ENCODE results near the gene ITGA11. TPM values are rescaled to one million over a fixed set of nuclear protein-coding genes. Genes with fewer than 3 reads are reported as not detected.

The ITGA11 gene
- total RNA-seq, 1 donor from 2014 or later, result 0.92 TPM

DNA sequence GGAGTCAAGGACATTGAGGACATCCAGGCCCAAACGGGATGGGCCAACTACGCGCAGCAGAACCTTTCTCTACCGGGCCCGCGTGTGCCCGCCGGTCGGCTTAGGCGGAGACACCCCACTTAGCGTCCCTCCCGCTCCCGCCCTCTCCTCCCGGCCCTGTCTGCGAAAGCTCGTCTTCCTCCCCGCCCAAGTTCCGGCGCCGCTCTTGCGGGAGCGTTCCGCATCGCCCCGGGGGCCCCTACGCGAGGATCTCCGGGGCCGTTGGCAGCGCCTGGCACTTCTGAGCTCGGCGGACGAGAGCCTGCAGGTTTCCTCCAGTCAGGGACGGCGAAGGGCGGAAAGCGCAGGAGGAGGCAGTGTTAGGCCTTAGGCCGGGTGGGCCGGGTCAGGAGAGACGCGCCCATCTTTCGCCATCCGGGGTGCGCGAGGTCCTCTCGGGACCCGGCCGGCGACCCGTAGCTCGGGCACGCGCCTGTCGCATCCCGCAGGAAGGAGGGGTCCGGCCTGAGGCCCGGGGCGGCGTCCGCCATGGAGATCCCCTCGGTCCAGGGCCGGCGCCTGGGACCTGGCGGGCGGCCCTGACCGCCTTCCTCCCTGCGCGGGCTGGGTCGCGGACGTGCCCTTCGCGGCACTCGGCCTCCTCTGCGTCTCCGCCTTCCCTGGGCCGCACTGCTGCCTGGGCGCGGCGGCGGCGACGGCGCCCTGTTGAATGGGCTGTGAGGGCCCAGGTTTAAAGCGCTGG, 154.2 kb downstream of the ITGA11 start, which contains the start of gene FEM1B:
TSS of gene FEM1B (plus strand) at position 143 of the 742 bp plus-strand sequence. CDS start 673 bp downstream, outside the sequence.
- Mint-ChIP-seq H3K9me3 (no peaks in the 10 kb centered on the region), H3K27ac (peak within 1 kb of the TSS; percentile 99), H3K4me3 (peak within 1 kb of the TSS; percentile 100), H3K27me3 (no peaks in the 10 kb centered on the region), H3K4me1 (ENCODE audit: unreplicated experiment) (peaks cover 38% of the 10 kb centered on the region), H3K36me3 (peaks cover 9% of the 10 kb centered on the region)
- TF ChIP-seq, protein P1, sequence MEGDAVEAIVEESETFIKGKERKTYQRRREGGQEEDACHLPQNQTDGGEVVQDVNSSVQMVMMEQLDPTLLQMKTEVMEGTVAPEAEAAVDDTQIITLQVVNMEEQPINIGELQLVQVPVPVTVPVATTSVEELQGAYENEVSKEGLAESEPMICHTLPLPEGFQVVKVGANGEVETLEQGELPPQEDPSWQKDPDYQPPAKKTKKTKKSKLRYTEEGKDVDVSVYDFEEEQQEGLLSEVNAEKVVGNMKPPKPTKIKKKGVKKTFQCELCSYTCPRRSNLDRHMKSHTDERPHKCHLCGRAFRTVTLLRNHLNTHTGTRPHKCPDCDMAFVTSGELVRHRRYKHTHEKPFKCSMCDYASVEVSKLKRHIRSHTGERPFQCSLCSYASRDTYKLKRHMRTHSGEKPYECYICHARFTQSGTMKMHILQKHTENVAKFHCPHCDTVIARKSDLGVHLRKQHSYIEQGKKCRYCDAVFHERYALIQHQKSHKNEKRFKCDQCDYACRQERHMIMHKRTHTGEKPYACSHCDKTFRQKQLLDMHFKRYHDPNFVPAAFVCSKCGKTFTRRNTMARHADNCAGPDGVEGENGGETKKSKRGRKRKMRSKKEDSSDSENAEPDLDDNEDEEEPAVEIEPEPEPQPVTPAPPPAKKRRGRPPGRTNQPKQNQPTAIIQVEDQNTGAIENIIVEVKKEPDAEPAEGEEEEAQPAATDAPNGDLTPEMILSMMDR (conservative IDR thresholded peaks at IDR 0.05), result peak; percentile 72
- DNase-seq (ENCODE audit: extremely low spot score, unreplicated experiment), result peak; percentile 87

DNA sequence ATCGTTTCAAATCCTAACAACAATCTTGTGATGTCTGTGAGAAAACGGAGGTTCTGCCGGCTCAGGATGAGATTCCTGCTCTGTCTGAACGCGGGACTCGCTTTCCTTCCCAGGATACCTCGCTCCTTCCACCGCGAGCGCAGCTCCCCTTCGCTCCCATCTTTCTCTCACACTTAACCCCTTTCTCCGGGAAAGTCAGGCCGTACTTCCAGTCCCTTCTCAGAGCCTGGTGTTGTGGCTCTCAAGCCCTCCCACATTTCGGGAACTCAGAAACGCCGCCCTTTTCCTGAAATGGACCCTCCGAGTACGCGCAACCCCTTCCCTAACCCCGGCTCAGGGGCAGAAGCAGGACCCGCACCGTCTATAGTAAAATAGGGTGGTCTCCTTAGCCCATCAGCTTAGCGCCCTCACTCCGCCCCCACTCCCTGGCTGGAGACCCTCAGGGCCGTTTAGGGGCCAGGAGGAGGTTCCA, 154.8 kb downstream of the ITGA11 start:
- peaks cover 43% of the 10 kb centered on the region for H3K4me1 Mint-ChIP-seq (ENCODE audit: unreplicated experiment)

DNA sequence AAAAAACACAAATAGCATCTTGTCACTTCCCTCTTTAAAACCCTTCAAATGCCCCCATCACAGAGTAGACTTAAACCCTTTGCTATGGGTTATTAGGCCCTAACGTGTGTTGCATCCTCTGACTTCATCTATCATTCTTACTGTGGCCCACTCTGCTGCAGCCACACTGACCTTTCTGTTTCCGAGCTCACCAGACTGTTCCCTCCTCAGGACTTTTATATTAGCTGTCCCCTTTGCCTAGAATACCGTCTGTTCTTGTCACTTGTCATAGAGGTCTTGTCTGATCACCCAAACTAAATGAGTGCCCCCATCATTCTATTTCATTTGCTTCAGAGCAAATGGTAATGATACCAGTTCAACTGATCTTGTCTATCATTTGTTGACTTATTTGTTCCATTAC, 155.3 kb downstream of the ITGA11 start:
- Mint-ChIP-seq H3K27me3 (no peaks in the 10 kb centered on the region), H3K27ac (peak overlapping the region; percentile 99), H3K36me3 (peaks cover 9% of the 10 kb centered on the region), H3K4me3 (peak overlapping the region; percentile 100), H3K9me3 (no peaks in the 10 kb centered on the region), H3K4me1 (ENCODE audit: unreplicated experiment) (peaks cover 43% of the 10 kb centered on the region)
- TF ChIP-seq, protein P1 (conservative IDR thresholded peaks at IDR 0.05), result no peak
- DNase-seq (ENCODE audit: extremely low spot score, unreplicated experiment), result no peak

More for the DNA sequence above, 154.8 kb downstream of the ITGA11 start:
- Mint-ChIP-seq H3K4me3 (peak overlapping the region; percentile 100), H3K9me3 (no peaks in the 10 kb centered on the region), H3K27me3 (no peaks in the 10 kb centered on the region), H3K36me3 (peaks cover 9% of the 10 kb centered on the region), H3K27ac (peak overlapping the region; percentile 99)
- TF ChIP-seq, protein P1 (conservative IDR thresholded peaks at IDR 0.05), result no peak
- no peak for DNase-seq (ENCODE audit: extremely low spot score, unreplicated experiment)

DNA sequence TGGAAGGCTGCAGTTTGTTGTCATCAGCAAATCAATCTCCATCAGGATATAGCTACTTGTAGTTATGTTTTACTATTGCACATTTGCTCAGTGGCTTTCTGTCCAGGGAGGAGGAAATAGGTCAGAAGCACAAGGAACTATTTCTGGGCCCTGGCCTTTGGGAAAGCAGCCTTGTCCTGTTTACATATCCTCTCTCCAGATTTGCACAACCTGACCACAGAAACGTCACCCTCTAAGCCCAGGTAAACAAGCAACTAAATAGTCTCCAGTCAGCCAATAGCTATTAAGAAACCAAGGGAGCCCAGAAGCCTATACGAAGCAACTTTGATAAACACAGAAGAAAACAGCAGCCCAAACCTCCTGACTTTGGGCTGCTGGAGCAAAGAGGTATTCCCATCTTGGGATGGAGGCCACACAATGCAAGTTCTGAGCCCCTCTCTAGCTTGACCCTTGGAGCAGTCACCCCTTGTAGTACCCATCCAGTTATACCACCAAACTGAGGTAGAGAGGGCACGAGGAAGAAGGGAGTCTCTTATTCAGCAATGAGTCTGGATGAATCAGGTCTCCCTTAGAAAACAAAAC, 156.7 kb downstream of the ITGA11 start:
- peaks cover 37% of the 10 kb centered on the region for H3K4me1 Mint-ChIP-seq (ENCODE audit: unreplicated experiment)
- H3K27ac Mint-ChIP-seq, result peak overlapping the region; percentile 99
- H3K36me3 Mint-ChIP-seq, result peaks cover 6% of the 10 kb centered on the region
- H3K27me3 Mint-ChIP-seq, result no peaks in the 10 kb centered on the region
- no peaks in the 10 kb centered on the region for H3K9me3 Mint-ChIP-seq
- TF ChIP-seq, protein P1 (conservative IDR thresholded peaks at IDR 0.05), result no peak
- DNase-seq (ENCODE audit: extremely low spot score, unreplicated experiment), result no peak
- peak overlapping the region; percentile 81 for H3K4me3 Mint-ChIP-seq

DNA sequence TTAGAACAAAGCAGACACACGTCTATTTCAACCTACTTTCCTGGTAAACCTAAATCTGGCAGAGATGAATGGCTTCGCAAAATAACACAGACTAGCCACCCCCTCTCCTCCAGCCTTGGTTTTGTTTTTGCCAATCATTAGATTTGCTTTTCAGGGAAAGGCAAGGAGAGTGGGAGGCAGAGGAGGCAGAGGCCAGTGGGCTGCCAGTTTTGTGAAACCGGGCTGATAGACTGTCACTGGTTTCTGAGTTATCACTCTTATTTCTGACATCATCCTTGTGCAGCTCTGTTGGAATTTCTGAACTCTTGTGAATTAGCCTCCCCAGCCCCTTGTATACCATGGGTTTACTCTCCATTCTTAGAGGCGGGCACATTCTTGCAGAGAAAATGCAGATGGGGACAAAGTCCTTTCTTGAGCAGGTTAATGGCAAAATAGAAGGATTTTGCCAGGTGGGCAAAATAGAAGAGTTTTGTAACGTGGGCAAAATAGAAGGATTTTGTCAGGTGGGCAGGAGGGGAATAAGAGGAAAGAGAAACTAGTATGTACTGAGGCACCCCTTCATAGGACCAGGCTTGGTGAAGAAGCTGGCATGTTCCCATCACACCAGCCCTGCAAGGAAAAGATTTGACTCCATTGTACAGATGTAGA, 157.6 kb downstream of the ITGA11 start:
- DNase-seq (ENCODE audit: extremely low spot score, unreplicated experiment), result no peak
- no peaks in the 10 kb centered on the region for H3K36me3 Mint-ChIP-seq
- H3K4me1 Mint-ChIP-seq (ENCODE audit: unreplicated experiment), result peaks cover 31% of the 10 kb centered on the region
- H3K9me3 Mint-ChIP-seq, result no peaks in the 10 kb centered on the region
- H3K27me3 Mint-ChIP-seq, result no peaks in the 10 kb centered on the region
- H3K27ac Mint-ChIP-seq, result peak overlapping the region; percentile 33
- TF ChIP-seq, protein P1 (conservative IDR thresholded peaks at IDR 0.05), result no peak
- H3K4me3 Mint-ChIP-seq, result peak overlapping the region; percentile 15
